CD4-positive, alpha-beta T cell treated with Interleukin-15 for 4 hours (primary cell): ENCODE results near the gene GAB1.

ENCODE experiments used
- DNase-seq: peaks from one replicate; pipeline ENCODE4 v3.0.0-alpha.2; 2020; ENCODE audit warnings: low spot score

The GAB1 gene

DNA sequence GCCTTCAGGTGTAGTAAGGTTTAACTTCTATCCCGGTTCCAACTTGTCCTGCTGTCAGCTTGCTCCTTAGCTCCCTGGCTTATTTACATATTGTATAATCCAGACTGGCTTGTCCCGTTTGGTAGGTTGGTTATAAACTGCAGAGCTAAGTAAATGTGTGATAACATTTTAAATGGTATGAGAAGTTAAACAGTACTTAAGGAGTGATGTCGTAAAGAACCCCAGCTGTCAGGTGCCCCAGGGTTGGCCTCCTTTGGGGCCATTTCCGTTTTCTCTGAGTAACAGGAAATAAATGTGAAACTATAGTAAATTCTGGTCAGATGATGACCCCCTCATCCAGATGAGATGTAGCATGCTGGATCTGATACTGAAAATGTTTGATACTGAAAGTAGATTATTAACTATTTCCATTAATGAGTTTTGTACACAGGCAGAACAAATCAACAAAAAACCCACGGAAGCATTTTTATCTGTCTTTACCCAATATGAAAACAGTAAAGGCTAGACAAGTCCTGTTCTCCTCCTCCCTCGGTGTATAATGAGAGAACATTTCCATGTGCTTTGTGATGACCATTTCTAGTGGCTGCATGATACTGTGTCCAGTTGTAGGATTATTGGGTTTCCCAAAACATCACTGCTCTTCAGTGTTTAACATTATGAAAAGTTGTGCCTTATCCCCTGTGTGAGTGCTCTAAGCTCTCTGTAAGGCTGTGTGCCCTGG is 22.4 kb downstream of the GAB1 start:
- DNase-seq: peak; percentile 6

DNA sequence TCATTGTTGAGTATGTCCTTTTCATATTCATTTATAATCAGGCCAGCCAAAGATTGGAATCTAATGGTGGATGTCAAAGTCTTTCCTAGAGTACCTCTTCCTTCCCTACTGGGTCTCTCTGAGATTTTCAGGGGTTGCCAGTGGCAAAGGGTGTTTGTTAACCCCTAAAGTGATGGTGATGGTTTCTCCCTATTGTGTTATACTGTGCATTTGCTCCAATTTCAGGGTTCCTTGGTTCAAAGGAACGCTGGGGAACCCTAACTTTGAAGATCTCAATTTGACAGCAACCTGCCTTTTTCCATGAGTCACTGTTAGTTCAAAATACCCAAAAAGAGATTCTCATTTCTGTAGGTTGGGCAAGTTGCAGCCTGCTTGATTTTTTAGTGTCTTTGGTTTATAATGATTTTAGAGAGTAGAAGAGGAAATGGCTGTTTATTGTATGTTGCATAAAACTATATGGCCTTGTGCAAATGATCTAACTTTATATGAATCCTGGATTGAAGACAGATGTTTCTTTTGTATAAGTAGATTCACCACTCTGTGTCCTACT is 23.0 kb downstream of the GAB1 start:
- DNase-seq: no peak

DNA sequence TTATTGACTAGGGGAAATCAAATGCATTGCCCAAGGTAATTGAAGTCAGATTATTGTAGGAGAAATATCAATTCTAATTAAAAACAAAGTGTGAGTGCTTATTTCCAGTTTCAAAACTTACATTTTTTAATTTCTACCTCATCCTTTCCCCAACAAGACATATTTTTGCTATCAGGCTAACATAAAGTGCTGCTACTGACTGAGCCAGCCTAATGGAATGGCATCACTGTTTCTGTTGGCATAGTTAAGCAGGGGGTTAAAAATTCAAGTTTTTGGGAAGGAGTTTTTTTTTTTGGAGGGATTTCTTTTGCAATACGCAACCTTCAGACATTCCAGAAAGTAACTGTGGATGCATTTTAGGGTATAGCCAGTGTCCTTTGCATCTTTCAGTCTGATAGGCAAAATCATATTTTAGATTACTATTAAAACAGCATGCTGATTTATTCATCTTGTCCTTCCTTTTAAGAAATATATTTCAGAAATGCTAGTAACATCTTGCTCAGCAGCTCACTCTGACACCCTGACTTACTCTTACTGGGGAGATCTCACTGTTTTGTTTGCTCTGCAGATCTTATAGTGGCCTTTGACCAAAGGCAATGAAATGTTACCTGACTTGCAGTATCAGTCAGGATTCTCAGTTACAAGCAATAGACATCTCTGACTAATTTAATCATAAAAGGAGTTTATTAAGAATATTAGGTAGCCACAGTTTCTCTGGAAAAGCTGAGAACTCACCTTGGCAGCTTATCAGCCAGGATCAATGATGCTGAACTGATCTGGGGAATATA is 24.4 kb downstream of the GAB1 start:
- DNase-seq: no peak

DNA sequence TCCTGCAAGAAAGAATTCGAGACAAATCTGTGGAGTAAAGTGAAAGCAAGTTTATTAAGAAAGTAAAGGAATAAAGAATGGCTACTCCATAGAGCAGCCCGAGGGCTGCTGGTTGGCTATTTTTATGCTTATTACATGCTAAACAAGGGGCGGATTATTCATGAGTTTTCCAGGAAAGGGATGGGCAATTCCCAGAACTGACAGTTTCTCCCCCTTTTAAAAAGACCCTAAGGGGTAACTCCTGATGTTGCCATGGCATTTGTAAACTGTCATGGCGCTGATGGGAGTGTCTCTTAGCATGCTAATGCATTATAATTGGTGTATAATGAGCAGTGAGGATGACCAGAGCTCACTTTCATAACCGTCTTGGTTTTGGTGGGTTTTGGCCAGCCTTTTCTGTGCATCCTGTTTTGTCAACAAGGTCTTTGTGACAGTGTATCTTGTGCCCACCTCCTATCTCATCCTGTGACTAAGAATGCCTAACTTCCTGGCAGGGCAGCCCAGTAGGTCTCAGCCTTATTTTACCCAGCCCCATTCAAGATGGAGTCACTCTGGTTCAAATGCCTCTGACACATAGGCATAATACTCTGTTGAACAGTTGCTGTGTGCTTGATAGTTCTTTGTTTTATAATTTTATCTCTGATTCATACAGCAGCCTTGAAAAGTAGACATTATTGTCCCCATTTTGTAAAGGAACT is 25.8 kb downstream of the GAB1 start:
- no peak for DNase-seq

DNA sequence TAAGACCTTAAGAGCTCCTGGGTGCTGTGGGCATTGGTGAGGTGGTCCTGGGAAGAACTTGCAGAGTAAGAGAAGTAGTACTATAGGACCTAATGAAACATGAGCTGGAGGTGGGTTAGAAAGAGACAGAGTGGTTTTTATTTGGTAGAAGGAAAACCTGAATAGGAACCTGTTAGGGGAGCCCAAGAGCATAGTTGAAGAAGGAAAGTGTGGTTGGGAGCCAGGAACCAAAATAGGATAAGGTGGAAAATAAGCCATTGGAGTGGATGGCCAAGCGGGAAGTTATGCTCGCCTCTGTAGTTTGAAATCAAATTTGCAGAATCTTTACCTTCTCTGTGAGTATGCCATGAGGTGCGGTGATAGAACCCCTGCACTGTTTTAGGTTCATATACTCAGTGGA is 26.7 kb downstream of the GAB1 start:
- no peak for DNase-seq

DNA sequence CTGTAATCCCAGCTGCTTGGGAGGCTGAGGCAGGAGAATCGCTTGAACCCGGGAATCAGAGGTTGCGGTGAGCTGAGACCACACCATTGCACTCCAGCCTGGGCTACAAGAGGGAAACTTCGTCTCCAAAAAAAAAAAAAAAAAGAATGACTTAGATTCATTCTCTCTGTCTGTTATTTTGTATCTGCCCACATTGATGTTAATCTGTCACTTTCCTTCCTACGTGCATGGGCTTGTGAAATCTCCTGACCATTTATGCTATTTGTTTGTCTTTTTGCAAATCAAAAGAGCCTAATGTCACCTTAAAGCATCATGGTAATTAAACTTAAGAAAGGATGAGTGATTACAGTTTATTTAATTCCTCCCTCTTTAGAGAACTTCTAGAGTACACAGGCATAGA is 27.4 kb downstream of the GAB1 start:
- no peak for DNase-seq

DNA sequence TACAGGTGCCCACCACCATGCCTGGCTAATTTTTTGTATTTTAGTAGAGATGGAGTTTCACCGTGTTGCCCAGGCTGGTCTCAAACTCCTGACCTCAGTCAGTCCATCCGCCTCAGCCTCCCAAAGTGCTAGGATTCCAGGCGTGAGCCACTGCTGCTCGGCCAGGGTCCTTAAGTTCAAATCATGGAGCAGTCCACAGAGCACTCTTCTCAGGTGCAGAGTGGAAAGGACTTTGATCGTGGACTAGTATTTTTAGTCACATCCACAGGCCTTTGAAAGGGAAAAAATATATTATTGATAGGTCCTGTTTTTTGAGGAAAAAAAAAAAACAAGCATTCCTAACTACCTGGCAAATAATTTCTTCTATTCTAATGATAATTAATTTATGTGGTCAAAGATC is 31.2 kb downstream of the GAB1 start:
- no peak for DNase-seq

DNA sequence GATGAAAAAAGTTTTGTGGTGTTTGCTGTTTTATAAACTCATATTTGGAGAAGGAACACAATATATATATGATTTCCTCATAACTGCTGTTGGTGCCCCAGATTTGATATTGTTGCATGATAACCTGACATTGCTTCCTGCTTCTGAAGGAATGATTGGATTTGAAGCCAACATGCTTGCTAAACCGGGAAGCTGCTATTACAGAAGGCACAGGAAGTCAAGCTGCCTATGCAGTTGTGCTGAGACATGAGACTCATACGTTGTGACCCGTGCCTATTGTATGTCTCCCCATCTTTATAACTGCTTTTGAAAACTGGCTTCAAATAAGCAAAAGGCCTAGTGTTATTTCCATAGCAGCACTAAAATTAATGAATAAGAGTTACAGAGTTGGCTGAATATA is 32.9 kb downstream of the GAB1 start:
- DNase-seq: no peak

DNA sequence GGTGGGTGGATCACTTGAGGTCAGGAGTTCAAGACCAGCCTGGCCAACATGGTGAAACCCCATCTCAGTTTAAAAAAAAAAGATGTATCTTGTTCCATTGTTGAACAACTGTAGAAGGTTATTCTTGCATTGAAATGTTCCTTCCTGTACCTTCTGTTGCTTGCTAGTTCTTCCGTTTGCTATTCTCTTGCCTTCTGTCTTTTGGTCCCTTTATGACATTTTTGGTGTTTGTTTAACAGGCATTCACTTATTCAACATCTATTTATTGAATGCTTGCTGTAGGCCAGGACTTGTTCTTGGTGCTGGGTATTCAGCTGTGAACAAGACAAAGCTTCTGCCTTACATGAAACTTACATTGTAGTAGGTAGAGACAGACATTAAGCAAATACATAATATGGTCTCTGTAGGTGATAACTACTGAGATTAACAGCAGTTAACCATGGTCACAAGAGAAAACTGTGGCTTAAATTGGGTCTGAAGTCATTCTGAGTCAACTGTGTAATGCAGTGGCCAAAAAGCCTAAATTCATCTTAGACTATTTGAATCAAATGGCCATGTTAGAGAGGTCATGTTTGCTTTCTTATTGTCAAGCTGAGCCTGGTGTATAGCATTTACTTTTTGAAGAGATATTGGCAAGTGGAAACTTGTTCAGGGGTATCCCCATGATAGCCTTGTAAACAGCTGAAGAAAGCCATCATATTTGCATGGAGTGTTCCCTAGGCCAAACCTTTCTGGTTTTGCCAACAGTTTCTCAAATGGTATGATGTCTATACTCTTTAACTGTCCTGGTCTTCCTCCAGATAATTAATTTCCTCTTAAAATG is 35.6 kb downstream of the GAB1 start:
- DNase-seq: no peak

DNA sequence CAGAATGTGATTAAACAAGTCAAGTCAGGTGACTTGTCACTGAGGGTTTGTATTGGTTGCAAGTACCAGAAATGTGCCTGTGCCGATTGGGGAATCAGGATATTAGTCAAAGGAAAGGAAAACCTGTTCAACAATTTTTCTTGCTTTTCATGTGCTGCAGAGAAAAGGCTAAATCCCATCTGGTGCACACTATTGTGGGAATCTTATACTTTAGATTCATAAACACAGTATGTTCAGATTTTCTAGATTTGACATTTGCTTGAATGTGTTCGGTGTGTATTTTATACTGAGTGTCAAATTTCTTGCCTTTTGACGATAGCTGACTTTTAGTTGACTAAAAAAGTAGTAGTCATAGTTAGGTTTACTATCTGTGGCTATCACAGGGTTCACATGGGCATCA is 37.6 kb downstream of the GAB1 start:
- DNase-seq: no peak

DNA sequence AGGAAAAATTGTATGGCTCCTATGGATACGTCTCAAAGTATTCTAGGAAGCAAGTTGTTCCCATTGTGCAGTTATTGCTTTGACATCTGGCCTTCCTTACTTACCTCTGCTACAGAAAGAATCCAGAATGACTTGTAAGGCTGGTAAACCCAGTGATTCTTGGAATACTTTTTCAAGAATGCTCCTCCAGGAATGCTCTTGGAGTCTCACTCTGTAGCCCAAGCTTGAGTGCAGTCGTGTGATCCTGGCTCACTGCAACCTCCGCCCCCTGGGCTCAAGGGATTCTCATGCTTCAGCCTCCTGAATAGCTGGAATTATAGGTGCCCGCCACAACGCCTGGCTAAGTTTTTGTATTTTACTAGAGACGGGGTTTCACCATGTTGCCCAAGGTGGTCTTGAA is 38.1 kb downstream of the GAB1 start:
- no peak for DNase-seq

DNA sequence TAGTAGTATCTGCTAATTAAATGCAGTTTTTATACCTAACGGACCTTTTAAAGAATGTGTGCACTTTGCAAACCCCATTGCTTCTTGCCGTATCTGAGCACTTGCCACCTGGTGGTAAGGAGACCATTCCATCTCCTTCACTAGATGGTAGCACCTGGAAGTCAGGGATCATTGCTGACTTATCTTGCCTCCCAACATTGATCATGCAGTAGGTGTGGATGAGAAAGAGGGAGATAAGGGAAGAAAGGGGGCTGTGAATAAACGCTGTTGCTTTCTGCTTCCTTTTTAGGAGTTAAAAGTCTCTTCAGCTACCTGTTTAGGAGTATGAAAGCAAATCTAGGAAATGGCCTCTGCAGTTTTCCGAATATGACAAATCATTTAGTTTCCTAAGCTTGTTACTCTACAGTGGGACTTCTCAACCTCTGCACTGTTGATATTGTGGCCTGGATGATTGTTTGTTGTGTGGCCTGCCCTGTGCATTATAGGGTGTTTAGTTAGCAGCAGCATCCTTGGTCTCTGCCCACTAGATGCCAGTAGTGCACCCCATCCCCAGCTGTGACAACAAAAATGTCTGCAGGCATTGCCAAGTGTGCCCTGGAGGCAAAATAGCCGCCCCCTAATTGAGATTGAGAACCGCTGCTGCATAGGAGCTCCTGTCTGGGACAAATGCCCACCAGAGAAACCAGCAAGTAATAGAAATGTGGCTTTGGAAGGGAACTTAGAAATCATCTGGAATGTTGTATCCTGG is 38.8 kb downstream of the GAB1 start:
- peak; percentile 3 for DNase-seq

DNA sequence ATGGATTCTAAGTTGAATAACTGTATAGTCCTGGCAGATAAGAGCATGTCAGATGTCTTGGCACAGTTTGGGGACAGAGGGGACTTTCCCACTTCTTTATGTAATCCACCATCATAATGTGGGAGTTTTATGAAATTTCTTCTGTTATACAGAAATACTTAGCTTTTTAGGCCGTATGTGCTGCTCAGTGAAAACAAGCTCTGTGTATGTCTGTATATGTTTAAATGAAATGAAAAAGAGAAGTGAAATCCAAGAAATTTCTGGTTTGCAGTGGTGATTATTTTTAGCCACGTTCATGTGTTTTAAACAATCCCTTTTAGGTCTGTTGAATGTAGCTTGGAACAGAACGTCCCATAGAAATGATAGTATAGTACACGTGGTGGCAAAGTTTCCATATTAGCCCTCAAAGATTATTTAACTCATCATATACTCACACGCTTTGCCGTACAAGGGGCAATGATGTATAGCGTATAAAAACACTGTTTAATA is 41.0 kb downstream of the GAB1 start:
- DNase-seq: no peak

DNA sequence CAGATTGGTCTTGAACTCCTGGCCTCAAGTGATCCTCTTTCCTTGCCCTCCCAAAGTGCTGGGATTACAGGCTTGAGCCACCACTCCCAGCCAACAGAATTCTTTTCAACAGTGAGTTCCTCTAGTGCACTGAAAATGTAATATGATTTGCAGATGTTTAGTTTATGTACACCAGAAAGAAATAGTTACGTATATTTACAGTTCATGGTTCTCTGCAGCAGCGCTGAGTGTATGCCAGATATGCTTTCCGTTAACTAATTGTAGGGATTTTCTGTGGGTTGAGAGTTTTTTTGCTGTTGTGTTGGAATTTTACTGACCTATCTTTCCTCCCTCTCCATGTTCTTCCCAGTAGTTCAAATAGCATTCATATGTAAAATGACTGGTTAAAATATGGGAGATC is 44.0 kb downstream of the GAB1 start:
- no peak for DNase-seq

DNA sequence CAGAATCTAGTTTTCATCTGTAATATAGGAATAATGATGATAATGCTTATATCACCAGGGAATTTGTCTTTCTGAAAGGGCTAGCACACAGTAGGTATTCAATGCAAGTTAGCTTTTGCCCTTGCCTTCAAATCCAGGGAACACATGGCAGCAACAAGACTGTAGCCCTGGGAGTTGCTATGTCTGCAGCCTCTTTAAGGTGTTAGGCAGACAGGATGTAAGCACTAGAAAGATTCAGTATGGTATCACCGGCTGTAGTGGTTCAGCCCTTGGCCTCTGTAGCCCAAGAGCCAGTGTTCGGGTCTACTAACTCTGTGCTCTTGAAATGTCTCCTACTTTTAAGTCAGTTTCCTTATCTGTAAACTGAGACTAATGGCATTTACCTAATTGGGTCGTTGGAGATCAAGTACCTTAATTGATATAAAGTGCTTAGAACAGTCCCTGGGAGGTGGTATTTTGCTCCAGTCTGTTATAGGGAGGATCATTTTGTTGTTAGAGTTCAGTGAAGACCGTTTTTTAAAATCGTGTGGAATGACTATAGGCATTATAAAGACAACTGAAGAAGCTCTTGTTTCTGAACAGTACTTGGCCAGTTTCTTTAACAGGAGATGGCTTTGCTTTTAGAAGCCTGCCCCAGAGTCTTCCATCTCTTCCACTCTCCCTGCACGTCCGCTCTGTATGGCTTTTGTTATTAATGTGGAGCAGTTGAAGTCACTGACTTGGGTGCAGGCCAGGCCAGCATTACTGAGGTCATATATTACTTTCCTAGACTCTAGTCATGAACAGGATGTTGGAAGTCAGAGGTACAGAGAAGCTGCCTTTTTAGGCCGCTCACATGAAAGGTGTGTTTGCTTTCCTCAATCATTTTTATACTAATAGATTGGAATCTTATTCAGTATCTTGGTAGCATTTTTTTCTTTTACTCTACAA is 44.8 kb downstream of the GAB1 start:
- no peak for DNase-seq

DNA sequence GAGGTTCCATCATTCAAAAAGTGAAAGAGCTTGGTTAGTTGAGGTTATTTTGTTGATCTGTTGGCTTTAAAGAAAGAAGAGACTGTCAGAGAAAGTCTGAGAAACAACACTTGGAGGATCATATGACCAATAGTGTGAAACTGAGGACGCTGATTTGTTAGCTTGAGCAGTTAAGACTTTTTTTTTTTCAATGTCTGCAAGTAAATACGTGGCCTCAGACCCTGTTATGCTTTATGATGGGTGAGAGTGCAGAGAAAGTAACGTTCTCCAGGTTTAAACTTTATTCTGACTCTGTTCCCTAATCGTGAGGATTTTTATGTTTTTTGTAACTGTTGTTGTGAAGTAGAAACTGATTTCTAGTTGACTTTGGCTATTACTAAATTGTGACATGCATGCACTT is 45.9 kb downstream of the GAB1 start:
- no peak for DNase-seq

DNA sequence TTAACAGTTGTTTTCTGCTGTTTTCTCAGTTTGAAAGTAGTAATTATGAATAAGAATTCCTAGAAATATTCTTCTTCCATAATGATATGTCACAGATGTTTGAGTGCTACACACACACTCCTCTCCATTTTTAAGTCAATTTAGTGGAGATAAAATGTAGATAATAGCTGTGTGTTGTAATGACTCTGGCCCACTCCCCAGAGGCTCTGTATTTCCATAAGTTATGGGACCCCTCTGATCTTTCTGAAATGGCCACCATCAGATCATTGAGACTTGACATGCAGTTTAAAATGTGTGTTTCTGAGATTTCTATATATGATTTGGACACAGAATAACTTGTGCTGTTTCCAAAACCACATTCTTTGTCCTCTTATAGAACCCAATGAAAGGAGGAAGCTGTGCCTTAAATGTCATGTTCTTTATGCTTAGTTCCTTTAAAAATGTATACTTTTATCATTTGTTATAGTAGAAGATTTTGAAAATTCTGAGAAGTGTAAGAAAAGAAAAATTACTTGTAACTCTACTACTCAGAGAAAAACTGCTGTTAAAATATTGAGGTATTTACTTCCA is 46.4 kb downstream of the GAB1 start:
- no peak for DNase-seq

DNA sequence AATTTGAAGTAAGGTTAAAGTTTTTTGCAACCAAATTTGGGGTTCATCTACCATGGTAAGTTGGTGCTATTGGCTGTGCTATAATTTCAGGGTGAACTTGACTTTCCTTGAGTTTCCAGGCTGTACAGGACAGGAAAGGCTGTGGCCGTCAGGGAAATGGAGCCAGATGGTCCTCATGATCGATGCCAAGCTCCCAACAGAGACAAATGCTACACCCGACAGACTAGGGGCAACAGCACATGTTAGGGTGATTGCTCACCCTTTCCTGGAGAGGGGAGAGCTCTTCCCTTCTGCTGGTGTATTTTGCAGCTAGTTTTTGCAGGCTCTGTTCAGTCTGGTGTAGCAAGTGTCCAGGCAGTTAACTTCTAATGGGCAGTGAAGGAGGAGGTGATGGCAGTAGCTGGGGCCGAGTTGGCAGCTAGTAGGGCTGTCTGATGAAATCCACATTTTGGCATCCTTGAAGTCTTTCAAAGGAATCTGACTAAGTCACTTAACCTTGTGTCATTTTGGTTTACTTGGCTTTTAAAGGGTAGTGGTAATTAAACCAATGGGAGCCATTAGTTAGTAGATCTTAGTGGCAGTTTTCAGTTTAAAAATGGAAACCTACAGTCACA is 47.8 kb downstream of the GAB1 start:
- no peak for DNase-seq

DNA sequence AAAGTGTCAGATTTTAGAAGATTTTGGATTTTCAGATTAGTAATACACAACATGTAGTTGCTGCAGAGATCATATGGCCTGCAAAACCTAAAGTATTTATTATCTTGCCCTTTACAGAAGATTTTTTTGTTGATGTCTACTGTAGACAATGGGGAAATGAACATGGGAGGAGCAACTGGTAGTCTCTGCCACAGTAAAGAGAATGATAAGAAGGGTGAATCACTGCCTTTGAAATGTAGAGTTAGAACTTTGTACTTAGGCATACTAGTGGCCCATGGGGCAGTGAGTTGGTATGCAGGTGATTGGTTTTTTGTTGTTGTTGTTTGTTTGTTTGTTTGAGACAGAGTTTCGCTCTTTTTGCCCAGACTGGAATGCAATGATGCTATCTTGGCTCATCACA is 50.1 kb downstream of the GAB1 start:
- DNase-seq: no peak
